Measurements from ENCODE around the gene RWDD3.

The RWDD3 gene

GRCh38 chr1:95259245-95259644 is 25.2 kb downstream of the RWDD3 start:
- no peaks in the 10 kb centered on the region for H3K36me3 ChIP-seq (ENCODE audit: control insufficient read depth, low read length)
- H3F3A ChIP-seq (ENCODE audit: control insufficient read depth, insufficient read depth): no peaks in the 10 kb centered on the region
- no peaks in the 10 kb centered on the region for H3K27me3 ChIP-seq (ENCODE audit: control insufficient read depth, low read length)
- H3K4me2 ChIP-seq (ENCODE audit: low read length): no peak overlapping the region
- no peak overlapping the region for H3K4me3 ChIP-seq (ENCODE audit: low read length)
- H3K9me2 ChIP-seq (replicated peaks; ENCODE audit: control insufficient read depth, low read length): no peaks in the 10 kb centered on the region
- no peaks in the 10 kb centered on the region for H4K20me1 ChIP-seq (ENCODE audit: control insufficient read depth, insufficient read depth, low read depth, low read length)
- no peaks in the 10 kb centered on the region for H3K79me2 ChIP-seq (ENCODE audit: control insufficient read depth, low read length)
- no peak overlapping the region for H3K27ac ChIP-seq (ENCODE audit: low read depth, low read length)
- TF ChIP-seq EZH2phosphoT487 (IDR thresholded peaks at IDR 0.05; ENCODE audit: borderline replicate concordance, low read length) (no peak), CTCF (IDR thresholded peaks at IDR 0.05; ENCODE audit: low read depth, low read length, poor library complexity, severe bottlenecking) (no peak)
- H3K9me3 ChIP-seq (ENCODE audit: control insufficient read depth, insufficient read depth, low read length): no peaks in the 10 kb centered on the region
- no peaks in the 10 kb centered on the region for H3K4me1 ChIP-seq (ENCODE audit: control insufficient read depth, low read length)

GRCh38 chr1:95262913-95263312 is 28.9 kb downstream of the RWDD3 start:
- Histone ChIP-seq H3K9me3 (ENCODE audit: control insufficient read depth, insufficient read depth, low read length) (no peaks in the 10 kb centered on the region), H3K4me3 (ENCODE audit: low read length) (no peak overlapping the region), H3K4me2 (ENCODE audit: low read length) (no peak overlapping the region), H3K4me1 (ENCODE audit: control insufficient read depth, low read length) (no peaks in the 10 kb centered on the region), H3F3A (ENCODE audit: control insufficient read depth, insufficient read depth) (no peaks in the 10 kb centered on the region), H3K27ac (ENCODE audit: low read depth, low read length) (no peak overlapping the region), H4K20me1 (ENCODE audit: control insufficient read depth, insufficient read depth, low read depth, low read length) (no peaks in the 10 kb centered on the region), H3K9me2 (replicated peaks; ENCODE audit: control insufficient read depth, low read length) (no peaks in the 10 kb centered on the region), H3K79me2 (ENCODE audit: control insufficient read depth, low read length) (no peaks in the 10 kb centered on the region), H3K27me3 (ENCODE audit: control insufficient read depth, low read length) (no peaks in the 10 kb centered on the region), H3K36me3 (ENCODE audit: control insufficient read depth, low read length) (no peaks in the 10 kb centered on the region)
- TF ChIP-seq EZH2phosphoT487 (IDR thresholded peaks at IDR 0.05; ENCODE audit: borderline replicate concordance, low read length): no peak
- TF ChIP-seq CTCF (IDR thresholded peaks at IDR 0.05; ENCODE audit: low read depth, low read length, poor library complexity, severe bottlenecking): no peak

GRCh38 chr1:95263450-95263849 is 29.4 kb downstream of the RWDD3 start:
- Histone ChIP-seq H3K4me3 (ENCODE audit: low read length) (no peak overlapping the region), H3F3A (ENCODE audit: control insufficient read depth, insufficient read depth) (no peaks in the 10 kb centered on the region), H3K27me3 (ENCODE audit: control insufficient read depth, low read length) (no peaks in the 10 kb centered on the region), H4K20me1 (ENCODE audit: control insufficient read depth, insufficient read depth, low read depth, low read length) (no peaks in the 10 kb centered on the region), H3K36me3 (ENCODE audit: control insufficient read depth, low read length) (no peaks in the 10 kb centered on the region), H3K9me2 (replicated peaks; ENCODE audit: control insufficient read depth, low read length) (no peaks in the 10 kb centered on the region), H3K79me2 (ENCODE audit: control insufficient read depth, low read length) (no peaks in the 10 kb centered on the region), H3K4me1 (ENCODE audit: control insufficient read depth, low read length) (no peaks in the 10 kb centered on the region), H3K9me3 (ENCODE audit: control insufficient read depth, insufficient read depth, low read length) (no peaks in the 10 kb centered on the region), H3K27ac (ENCODE audit: low read depth, low read length) (no peak overlapping the region), H3K4me2 (ENCODE audit: low read length) (no peak overlapping the region)
- no peak for TF ChIP-seq EZH2phosphoT487 (IDR thresholded peaks at IDR 0.05; ENCODE audit: borderline replicate concordance, low read length)
- no peak for TF ChIP-seq CTCF (IDR thresholded peaks at IDR 0.05; ENCODE audit: low read depth, low read length, poor library complexity, severe bottlenecking)

- H3F3A ChIP-seq (ENCODE audit: control insufficient read depth, insufficient read depth): no peaks in the 10 kb centered on the region
- no peaks in the 10 kb centered on the region for H3K9me2 ChIP-seq (replicated peaks; ENCODE audit: control insufficient read depth, low read length)
- no peak for TF ChIP-seq EZH2phosphoT487 (IDR thresholded peaks at IDR 0.05; ENCODE audit: borderline replicate concordance, low read length)
- TF ChIP-seq CTCF (IDR thresholded peaks at IDR 0.05; ENCODE audit: low read depth, low read length, poor library complexity, severe bottlenecking): no peak
- H3K79me2 ChIP-seq (ENCODE audit: control insufficient read depth, low read length): no peaks in the 10 kb centered on the region
- H3K4me2 ChIP-seq (ENCODE audit: low read length): no peak overlapping the region
- H3K9me3 ChIP-seq (ENCODE audit: control insufficient read depth, insufficient read depth, low read length): no peaks in the 10 kb centered on the region
- H3K4me1 ChIP-seq (ENCODE audit: control insufficient read depth, low read length): no peaks in the 10 kb centered on the region
- no peak overlapping the region for H3K4me3 ChIP-seq (ENCODE audit: low read length)
- H3K27me3 ChIP-seq (ENCODE audit: control insufficient read depth, low read length): no peaks in the 10 kb centered on the region
- H4K20me1 ChIP-seq (ENCODE audit: control insufficient read depth, insufficient read depth, low read depth, low read length): no peaks in the 10 kb centered on the region
- H3K36me3 ChIP-seq (ENCODE audit: control insufficient read depth, low read length): no peaks in the 10 kb centered on the region
- H3K27ac ChIP-seq (ENCODE audit: low read depth, low read length): no peak overlapping the region
Measured at GRCh38 chr1:95265106-95265505, 31.1 kb downstream of the RWDD3 start.

Data from DOHH2 (cell line).